ENCODE measurements around the gene MNX1. TPM values are rescaled to one million over a fixed set of nuclear protein-coding genes. Genes with fewer than 3 reads are reported as not detected.

Gene MNX1
- total RNA-seq, 1 donor from 2014 or later: 2.1 TPM

- DNase-seq (ENCODE audit: low read depth): no peak
- no peak overlapping the region for H3K4me3 ChIP-seq (ENCODE audit: low read depth, low read length)
- no peak for TF ChIP-seq CTCF (conservative IDR thresholded peaks at IDR 0.05; ENCODE audit: low read depth, low read length)
These were observed 13.1 kb upstream of the MNX1 start for GRCh38 chr7:157023589-157023905.

- no peak for TF ChIP-seq CTCF (conservative IDR thresholded peaks at IDR 0.05; ENCODE audit: low read depth, low read length)
- no peak overlapping the region for H3K4me3 ChIP-seq (ENCODE audit: low read depth, low read length)
- no peak for DNase-seq (ENCODE audit: low read depth)
These were observed 12.5 kb upstream of the MNX1 start for GRCh38 chr7:157022681-157023588.

GRCh38 chr7:157021871-157022680, 11.6 kb upstream of the MNX1 start:
- no peak overlapping the region for H3K4me3 ChIP-seq (ENCODE audit: low read depth, low read length)
- TF ChIP-seq CTCF (conservative IDR thresholded peaks at IDR 0.05; ENCODE audit: low read depth, low read length): no peak
- DNase-seq (ENCODE audit: low read depth): no peak

- H3K4me3 ChIP-seq (ENCODE audit: low read depth, low read length): no peak overlapping the region
- DNase-seq (ENCODE audit: low read depth): no peak
- no peak for TF ChIP-seq CTCF (conservative IDR thresholded peaks at IDR 0.05; ENCODE audit: low read depth, low read length)
These were observed 10.8 kb upstream of the MNX1 start for GRCh38 chr7:157021071-157021870.

GRCh38 chr7:157020514-157021070, 10.1 kb upstream of the MNX1 start:
- no peak for DNase-seq (ENCODE audit: low read depth)
- no peak for TF ChIP-seq CTCF (conservative IDR thresholded peaks at IDR 0.05; ENCODE audit: low read depth, low read length)
- H3K4me3 ChIP-seq (ENCODE audit: low read depth, low read length): no peak overlapping the region

GRCh38 chr7:157019718-157020451, 9.4 kb upstream of the MNX1 start:
- no peak for TF ChIP-seq CTCF (conservative IDR thresholded peaks at IDR 0.05; ENCODE audit: low read depth, low read length)
- DNase-seq (ENCODE audit: low read depth): no peak
- H3K4me3 ChIP-seq (ENCODE audit: low read depth, low read length): no peak overlapping the region
